MM.1S (cell line): Measurements from ENCODE around the gene BCL3.

ENCODE experiments used
- EZH2 ChIP-seq: fragments of 300-600 bp; sonication (generic); optimal IDR thresholded peaks from 2 replicates; pipeline ENCODE3; 2017; ENCODE audit warnings: low read depth, mild to moderate bottlenecking, antibody characterized with exemption, low read length, mixed read lengths
- TF ChIP-seq, protein P1 (sequence below): fragments of 300-600 bp; sonication (generic); IDR thresholded peaks from 2 replicates; pipeline ENCODE4 v1.5.1; 2016; ENCODE audit warnings: antibody characterized with exemption, low read length, mixed read lengths

DNA sequence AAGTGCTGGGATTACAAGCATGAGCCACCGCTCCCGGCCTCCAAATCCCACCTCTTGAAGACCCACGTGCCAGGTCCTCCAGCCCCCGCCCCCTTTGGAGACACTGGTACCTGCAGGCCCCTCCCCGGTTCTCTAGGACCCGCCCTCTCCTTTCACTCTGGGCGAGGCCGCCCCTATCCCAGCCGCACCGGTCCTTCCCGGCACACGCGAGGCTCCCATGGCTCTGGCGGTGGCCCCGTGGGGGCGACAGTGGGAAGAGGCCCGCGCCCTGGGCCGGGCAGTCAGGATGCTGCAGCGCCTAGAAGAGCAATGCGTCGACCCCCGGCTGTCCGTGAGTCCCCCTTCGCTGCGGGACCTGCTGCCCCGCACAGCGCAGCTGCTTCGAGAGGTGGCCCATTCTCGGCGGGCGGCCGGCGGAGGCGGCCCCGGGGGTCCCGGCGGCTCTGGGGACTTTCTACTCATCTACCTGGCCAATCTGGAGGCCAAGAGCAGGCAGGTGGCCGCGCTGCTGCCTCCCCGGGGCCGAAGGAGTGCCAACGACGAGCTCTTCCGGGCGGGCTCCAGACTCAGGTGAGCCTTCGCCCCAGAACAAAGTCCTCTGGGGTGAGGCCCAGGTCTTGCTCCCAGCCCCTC, 29.3 kb downstream of the BCL3 start, which contains the start of gene CBLC:
- no peak for TF ChIP-seq EZH2
- TF ChIP-seq, protein P1, sequence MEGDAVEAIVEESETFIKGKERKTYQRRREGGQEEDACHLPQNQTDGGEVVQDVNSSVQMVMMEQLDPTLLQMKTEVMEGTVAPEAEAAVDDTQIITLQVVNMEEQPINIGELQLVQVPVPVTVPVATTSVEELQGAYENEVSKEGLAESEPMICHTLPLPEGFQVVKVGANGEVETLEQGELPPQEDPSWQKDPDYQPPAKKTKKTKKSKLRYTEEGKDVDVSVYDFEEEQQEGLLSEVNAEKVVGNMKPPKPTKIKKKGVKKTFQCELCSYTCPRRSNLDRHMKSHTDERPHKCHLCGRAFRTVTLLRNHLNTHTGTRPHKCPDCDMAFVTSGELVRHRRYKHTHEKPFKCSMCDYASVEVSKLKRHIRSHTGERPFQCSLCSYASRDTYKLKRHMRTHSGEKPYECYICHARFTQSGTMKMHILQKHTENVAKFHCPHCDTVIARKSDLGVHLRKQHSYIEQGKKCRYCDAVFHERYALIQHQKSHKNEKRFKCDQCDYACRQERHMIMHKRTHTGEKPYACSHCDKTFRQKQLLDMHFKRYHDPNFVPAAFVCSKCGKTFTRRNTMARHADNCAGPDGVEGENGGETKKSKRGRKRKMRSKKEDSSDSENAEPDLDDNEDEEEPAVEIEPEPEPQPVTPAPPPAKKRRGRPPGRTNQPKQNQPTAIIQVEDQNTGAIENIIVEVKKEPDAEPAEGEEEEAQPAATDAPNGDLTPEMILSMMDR = no peak
